DMS53 (cell line): ENCODE measurements around the gene PLOD2.
"Not testable (repeated sequence)": the region's sequence is repeated elsewhere in the genome, so short reads cannot be mapped to it uniquely, and the experiment has no call there.

Source experiments
- DNase-seq: peaks from one replicate; lab custom pipeline; 2025; lab: John Stamatoyannopoulos, UW

PLOD2 gene

DNA sequence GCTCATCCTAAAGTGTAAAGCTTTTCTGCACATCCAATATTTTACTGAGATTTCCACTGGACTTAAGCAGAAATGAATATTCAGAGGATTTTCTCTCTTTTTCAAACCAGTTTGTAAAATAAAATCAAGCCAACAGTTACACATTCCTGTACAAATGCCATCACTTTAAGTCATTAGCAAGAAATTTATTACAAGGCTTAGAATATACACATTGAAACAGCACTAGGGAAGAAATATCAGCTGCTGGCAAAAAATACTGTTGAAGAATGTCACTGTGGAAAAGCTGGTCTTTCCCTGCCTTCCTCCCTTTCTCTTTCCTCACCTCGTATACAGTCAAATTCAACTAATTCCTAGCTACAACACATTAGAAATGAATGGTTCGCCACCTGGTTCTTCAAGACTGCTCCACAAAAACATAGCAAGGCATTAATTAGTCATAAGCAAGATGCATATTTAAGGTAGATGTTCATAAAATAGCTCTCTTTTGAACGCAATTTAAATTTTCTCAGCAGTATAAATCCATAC, 21.3 kb downstream of the PLOD2 start:
- no peak for DNase-seq

DNA sequence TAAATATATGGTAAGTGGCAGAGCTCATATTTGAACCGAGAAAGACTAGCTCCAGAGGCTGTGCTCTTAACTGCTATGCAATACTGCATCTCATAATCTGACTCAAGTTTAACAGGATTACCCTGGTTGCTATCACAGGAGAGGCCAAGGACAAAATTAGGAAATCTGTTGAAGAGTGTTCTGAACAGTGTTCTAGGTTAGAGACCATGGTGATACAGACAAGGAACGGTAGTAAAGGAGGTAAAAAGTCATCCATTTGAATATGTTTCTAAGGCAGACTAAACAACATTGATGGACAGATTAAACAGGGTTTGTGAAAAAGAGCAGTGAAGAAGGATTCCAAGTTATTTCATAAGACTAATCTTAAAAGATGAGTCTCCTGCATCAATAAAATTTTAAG, 22.1 kb downstream of the PLOD2 start:
- DNase-seq = no peak

DNA sequence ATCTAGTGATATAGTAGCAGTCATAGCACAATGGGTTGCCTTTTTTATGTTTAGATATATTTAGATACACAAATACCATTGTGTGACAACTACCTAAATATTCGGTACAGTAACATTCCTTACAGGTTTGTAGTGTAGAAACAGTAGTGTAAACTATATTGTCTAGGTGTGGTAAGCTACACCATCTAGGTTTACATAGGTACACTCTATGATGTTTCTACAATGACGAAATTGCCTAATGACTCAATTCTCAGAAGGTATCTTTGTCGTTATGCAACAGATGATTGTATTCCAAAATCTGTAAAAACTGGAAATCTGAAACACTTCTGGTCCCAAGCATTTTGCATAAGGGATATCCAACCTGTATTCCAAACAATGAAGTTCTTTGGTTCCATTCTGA, 24.3 kb downstream of the PLOD2 start:
- no peak for DNase-seq

DNA sequence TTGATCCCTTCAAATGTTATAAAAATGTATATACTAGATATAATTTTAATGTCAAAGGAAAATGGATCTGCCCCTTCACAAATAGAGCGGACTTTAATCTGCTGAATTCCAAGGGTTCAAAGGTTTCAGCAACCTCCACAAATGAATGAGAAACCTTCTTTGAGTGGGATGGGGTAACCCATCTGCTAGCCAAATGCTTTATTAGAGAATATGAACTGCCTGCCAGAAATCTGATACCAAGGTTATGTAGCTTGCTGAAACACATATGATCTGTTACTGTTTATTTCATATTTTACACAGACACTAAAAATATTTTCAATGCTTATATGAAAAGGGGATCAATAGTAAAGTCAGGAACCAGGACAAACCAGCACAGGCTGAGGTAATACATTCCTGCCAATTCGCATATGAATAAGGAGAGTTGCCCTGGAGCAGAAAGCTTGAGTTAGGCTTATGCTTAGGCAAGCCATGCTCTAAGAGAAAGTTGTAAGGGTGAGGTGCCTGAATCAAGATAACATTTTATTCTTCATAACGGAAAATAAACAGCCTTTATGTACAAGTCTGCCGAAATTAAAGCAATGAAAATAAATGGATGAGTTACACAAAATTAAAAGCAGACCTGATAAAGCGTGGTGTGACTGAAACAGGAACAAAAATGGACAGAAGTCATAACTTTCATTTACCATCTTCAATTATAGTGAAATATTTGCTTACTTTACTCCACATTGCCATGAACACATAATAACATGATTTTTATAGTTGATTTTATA, 26.5 kb downstream of the PLOD2 start:
- DNase-seq = no peak

DNA sequence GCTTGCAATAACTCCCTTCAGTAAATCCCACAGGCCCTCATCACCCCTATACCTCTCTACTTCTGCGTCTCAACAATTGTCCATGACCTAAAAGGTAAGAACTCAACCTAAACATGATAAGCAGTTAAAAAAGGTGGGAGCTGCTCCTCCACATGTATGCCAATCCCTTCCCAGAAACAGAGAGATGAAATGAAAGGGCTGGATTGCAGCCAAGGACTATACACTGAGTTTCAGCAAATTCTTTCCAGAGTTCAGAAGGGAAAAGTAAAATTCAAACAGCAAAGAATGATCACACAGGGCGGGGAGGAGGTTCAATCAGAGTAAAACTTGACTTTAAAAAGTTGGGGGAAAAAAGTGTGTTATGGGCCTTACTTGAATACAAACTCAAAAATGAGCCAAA, 27.5 kb downstream of the PLOD2 start:
- no peak for DNase-seq

DNA sequence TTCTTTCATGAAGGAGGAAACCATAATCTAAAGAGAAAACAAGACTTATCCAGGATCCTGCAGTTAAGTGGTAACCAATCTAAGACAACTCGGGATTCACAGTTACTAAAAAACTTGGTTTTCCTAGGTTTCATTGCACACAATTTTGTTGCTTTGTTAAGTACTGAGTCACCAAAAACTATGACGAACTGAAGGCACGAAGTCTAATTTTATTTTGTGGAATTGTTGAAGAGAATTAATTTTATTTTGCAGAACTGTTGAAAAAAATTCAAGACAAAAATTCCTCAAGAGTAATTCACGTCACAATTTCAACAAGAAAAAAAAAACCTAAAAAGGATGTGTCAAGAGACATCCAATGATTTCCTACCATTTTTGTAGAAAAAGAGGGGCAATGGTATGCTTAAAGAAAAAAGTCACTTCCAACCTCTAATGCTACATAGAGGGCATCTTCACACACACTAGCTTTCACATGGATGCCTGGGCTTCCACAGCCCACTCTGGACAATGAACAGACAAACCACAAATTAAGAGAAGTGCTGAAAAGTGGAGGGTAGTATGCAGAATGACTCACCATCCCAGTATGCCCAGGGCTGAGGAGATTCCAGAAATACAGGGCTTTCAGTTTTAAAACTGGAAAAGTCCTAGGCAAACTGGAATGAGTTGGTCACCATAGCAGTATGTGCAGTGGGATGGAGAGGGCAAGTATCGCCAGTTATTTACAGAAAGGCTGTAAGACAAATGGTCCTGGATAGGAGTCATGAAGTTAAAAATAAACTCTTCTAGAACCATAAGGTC, 29.2 kb downstream of the PLOD2 start:
- no peak for DNase-seq

DNA sequence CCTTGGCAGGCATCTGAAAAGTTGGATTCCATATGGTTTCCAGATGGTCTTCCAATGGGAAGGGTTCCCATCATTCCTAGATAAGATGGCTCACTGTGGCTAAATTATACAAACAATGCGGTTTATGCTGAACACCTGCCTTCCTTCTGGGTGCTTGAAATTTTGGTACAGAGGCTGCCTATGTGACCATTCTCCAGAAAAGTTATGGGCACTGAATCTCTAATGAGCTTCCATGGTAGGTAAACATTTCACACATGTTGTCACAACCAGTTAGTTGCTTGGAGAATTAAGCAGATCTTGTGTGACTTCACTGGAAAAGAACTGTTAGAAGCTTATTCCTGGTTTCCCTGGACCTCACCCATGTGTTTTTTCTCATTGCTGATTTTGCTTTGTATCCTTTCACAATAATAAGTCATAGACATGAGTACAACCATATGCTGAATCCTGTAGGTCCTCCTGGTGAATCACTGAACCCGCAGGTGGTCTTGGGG, 30.1 kb downstream of the PLOD2 start:
- no peak for DNase-seq

DNA sequence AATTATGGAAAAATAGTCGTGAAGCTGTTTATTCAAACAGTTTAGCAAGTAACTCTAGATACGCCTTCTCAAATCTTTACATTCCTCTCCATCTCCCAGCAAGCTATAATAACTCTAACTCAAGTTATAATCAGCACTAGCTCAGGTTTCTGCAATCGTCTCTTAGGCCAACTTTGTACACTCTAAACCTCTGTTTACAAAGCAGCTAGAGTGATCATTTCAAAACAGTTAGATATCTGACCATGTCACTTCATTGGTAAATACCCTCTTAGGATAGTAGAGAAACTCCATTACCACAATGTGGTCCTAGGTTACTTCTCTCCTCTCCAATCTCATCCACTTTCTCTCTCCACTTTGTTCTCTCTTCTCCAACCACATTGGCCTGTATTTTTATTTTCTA, 31.2 kb downstream of the PLOD2 start:
- DNase-seq = no peak

DNA sequence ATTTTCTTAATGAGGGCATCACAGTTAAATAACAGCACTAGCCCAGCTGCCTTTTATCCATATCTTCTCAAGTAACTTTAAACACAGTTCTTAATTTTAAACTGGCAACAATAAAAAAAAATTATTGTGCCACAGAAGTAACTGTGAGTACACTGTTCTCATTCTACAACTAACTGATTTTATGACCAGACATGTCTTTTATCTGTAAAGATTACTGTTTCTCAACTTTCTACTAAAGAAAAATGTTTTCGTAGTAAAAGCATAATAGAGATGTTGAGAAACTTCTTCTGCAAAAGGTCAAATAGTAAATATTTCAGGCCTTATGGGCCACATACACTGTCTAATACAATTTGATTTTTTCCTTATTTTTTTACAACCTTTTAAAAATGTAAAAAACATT, 32.0 kb downstream of the PLOD2 start:
- no peak for DNase-seq

DNA sequence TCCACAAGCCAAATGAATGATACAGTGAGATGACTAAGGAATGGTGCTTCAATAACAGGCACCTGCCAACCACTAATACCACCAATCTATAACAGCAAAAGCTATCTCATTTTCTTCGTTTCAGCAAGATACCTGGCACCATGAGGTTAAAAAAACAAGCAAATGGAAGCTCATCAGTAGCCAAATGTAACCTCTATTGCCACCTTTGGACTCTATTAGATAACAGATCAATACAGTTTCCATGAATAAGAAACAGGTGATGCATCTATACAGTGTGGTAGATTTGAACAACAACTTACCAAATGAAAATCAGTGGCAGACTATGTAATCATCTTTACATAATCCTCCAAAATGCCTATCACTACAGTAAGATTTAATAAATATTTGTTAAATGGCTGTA, 32.8 kb downstream of the PLOD2 start:
- DNase-seq = no peak

DNA sequence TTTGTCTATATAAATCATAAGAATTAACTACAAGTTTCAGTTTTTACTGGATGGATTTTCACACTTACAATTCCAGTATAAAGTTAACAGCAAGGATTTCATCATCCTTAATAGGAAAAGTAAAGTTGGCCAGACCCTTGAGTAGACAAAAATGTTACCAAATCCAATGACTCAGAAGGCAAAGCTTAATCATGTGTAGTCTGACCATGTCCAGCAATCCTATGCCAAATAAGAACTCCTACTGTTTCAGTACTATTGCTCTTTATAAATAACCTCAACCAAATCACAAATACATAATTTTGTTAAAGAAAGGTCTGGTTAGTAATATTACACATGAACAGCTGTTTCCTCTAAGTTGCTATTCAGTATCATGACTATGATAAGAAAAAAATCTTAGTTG, 35.0 kb downstream of the PLOD2 start:
- DNase-seq = no peak

DNA sequence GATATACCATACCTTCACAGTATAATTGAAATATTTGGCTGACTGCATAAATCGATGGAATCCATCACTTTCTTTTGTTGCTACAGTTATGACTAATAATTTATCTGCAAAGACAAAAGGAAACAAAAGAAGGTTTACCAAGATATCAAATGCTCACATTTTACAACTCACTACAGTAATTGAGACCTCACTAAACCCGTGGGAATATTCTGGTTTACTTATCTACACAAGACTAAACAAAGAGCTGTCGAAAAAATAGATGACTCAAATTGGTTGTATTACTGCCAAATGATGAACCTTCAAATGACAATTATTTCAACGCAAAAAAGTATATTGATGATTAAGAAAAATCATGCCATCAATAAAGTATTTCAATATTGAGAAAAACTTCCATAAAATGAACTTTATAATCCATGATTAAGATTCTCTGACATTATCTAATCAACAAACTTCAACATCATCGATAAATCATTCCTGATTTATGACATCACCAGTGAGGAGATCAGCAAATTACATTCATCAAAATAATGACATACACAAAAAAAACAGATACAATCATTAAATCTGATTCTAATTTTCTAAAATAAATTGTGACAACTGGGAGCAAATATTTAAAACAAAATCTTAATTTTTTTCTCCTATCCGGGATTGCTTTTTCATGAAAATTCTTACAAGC, 36.7 kb downstream of the PLOD2 start:
- DNase-seq = no peak

DNA sequence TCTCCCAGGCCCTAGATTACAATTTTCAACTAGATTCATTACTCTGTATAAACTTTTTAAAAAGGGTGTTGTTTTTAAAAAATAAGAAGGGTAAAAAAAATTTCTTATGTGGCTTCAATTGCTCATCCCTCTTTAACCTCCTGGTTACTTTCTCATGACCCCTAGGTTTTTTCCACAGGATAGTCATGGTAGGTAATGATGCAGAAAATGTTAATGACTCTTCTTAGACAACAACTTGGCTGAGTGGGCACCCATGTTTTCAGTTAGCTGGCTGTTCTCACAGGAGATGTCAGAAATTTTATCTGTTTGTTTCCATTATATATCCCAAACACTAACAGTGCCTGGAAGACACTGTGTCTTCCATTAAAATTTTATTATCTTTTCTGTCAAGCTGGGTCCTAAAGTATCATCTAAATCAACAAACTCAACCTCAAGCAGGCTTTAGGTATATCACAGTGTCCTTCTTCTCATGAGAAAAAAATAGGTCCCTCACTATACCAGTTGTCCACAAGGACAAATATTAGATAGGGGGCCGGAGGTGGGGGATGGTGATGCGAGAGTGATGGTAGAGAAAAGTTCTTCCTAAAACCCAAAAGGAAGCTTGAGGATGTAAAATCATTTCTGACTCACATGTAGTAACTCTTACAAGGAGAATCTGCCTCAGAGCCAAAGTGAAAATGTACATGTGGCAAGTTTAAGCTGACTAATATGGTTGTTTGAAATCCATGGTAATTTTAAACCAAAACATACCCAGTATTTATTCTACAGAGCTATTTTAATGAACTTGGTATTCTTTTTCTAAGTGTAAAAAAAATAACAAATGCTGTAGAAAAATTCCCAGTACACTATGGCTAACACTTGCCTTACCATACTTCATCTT, 43.3 kb downstream of the PLOD2 start:
- no peak for DNase-seq

DNA sequence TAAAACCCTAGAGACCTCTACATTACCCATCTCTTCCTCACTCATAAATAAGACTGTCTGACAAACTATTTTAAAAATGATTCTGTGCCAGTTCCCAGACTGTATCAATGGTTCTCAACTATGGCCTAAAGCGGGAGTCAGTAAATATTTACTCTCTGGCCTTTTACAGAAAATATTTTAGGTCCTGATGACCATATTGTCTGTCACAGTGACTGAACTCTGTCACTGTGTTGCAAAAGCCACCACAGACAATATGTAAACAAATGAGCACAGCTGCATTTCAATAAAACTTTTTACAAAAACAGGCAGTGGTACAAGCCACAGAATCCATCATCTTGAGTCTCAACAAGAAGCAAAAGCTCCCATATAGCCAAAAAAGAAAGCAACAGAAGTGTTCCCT, 45.4 kb downstream of the PLOD2 start:
- no peak for DNase-seq

DNA sequence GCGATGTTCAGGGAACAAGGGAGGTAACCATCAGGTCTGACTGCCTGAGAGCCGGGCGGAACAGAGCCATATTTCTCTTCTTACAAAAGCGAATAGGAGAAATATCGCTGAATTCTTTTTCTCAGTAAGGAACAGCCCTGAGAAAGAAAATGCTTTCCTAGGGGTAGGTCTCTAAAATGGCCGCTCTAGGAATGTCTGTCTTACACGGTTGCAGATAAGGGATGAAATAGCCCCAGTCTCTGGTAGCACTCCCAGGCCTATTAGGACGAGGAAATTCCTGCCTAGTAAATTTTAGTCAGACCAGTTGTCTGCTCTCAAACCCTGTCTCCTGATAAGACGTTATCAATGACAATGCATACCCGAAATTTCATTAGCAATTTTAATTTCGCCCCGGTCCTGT, 47.2 kb downstream of the PLOD2 start:
- DNase-seq = not testable (repeated sequence)

DNA sequence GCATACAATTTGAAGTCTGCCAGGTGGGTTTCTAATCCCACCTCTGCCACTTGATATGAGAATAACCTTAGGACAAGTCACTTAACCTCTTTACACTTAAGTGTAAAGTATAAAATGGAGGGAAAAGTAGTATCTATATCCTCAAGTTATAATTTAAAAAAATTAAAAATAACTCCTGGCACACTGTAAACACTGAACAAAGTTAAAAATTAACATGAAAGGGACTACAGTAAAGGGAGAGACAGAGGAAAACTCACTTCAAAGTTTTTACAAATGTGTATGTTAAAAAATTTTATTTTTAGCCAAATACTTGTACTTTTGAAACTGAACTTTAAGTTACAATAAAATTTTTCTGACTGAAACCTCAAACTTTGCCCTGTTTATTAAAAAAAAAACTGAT, 49.6 kb downstream of the PLOD2 start:
- no peak for DNase-seq

DNA sequence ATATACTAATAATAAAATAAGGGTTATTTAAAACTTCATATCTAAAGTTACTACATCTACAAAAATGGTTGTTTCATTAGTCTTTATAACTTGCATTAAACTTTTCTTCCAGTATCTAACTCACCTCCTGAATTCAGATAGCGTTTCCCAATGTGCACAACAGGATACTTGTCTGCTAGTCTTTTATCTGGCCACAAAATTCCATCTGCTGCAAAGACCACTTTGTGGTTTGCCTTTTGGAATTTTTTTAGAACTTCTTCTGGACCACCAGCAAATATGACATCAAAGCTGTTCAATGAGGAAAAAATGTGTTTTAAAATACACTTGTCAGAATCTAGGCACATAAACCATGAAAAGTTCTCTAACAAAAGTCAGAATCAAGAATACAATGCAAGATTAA, 50.8 kb downstream of the PLOD2 start:
- no peak for DNase-seq

DNA sequence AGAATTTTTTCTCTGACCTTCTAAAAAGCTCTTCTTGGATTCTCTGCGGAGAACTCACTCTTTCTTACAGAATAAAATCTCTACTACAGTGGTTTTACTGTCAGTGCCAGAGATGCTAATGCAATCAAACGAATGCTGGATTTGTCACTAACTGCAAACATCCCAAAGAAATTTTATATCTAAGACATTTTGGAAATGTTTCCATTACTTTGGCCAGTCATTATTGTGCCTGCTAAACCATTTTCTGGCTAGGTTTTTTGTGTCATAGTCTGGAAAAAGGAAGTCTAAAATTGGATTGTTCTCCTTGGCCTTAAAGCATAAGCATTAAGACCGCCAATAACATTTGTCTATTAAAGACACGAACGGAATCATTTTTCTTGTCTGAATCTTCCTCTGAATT, 54.0 kb downstream of the PLOD2 start:
- no peak for DNase-seq

DNA sequence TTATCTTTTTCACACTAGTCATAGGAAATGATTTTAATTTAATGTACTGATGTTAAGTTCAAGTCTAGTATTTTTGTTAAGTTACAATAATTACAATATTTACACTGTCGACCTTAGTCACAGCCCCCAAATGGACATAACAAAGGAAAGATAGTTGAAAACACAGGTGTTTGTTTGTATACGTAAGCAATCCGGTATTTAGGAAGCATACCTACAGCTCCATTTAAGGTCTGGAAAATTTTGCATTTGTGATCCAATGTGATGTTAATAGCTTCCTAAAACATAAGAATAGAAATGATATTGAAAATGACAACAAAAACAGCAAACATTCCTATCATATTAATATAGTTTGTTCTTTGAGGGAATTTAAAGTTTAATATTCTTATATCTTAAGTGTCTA, 56.9 kb downstream of the PLOD2 start:
- DNase-seq = no peak

DNA sequence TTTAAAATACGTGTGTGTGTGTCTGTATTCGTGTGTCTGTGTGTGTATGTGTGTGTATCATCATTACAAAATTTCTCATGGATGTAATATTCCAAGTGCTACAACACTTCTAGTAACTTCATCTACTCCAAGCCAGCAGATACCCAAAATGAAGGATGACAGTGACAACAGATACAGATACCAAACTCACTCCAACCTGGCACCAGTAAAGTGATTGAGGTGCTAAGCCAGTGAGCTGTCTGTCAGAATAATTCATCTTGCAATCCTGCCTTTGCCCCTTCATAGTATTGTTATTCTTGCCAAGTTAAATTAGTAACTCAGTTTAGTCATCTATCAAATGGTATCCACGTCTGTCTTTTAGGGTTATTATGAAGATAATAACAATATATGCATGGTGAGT, 58.1 kb downstream of the PLOD2 start:
- DNase-seq = no peak

DNA sequence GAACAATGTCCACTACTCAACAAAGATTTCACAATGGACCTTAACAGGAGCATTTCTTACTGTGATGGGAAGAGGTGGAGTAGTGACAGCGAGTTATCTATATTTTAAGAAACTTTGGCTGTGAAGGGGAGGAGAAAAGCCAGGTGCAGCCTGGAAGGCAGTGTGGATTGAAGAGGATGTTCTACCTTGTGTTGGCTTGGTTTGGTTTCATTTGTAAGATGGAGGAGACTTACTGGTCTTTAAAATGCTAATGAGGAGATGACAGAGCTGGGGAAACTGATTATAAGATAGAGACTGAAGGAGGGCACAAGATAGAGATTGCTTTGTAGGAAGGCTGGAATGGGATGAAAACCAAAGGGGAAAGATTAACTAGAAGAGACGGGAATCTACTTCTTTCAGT, 59.4 kb downstream of the PLOD2 start:
- no peak for DNase-seq
